HCT116 (cell line): Measurements from ENCODE around the gene A2ML1. TPM values are rescaled to one million over a fixed set of nuclear protein-coding genes. Genes with fewer than 3 reads are reported as not detected.

Experiments
- ATAC-seq: fragments of 200-7000 bp; cut with Tn5 transposase; 2 replicates; pipeline ENCODE4 v1.9.1; 2020; ENCODE audit warnings: mild to moderate bottlenecking, moderate library complexity
- BruUV-seq: library from RNA; stranded (reverse); fragments of 400-500 nt; replicated peaks from 2 replicates; lab custom pipeline; 2021; lab: Mats Ljungman, UMichigan
- CTCF ChIA-PET: fragments of 300-600 bp; sonication (Branson Sonifier 250); formaldehyde crosslinking; loops from one replicate; lab custom pipeline; 2021; ENCODE audit warnings: antibody characterized with exemption; lab: Charles Lee
- POLR2A ChIA-PET: fragments of 300-600, 350-600 bp; sonication (Branson Sonifier 250); formaldehyde crosslinking; loops from one replicate; lab custom pipeline; 2021; ENCODE audit warnings: antibody characterized with exemption; lab: Charles Lee
- RAD21 ChIA-PET, 2 experiments: fragments of 300-600 bp; sonication (Branson Sonifier 250); formaldehyde crosslinking; loops; one replicate each; lab custom pipeline; 2023; ENCODE audit warnings: low total read pairs in 2 of 2; ENCODE audit not compliant: uncharacterized antibody in 2 of 2, unreplicated experiment in 2 of 2, low non-redundant PET in 1 of 2; lab: Charles Lee
- DNase-seq: peaks from one replicate; pipeline ENCODE4 v3.0.0-alpha.2; 2010; ENCODE audit warnings: low read depth, low spot score
- H2AFZ ChIP-seq: fragments of 200-600 bp; shearing (Covaris generic), sonication (generic); 2 replicates; pipeline ENCODE4 v1.6.1; 2017; ENCODE audit warnings: low read depth, mixed run types, mixed read lengths, antibody characterized with exemption, low read length; ENCODE audit not compliant: poor library complexity, severe bottlenecking
- H3K27ac ChIP-seq: 2 replicates; pipeline ENCODE4 v1.5.1; 2012; ENCODE audit warnings: low read depth, low read length
- H3K27me3 ChIP-seq: fragments of 200-600 bp; sonication (generic); 2 replicates; pipeline ENCODE4 v1.6.1; 2016; ENCODE audit warnings: mixed run types, low read length, mixed read lengths; ENCODE audit not compliant: insufficient read depth
- H3K36me3 ChIP-seq, 2 experiments: fragments of 200-500 bp in 1 of 2; fragments of 200-600 bp in 1 of 2; sonication (Bioruptor generic) in 1 of 2; sonication (generic) in 1 of 2; 2 replicates each; pipeline versions ENCODE4 v1.5.1 to v1.6.1; 2014 to 2016; ENCODE audit warnings: low read length in 2 of 2, inconsistent platforms in 1 of 2, mixed read lengths in 1 of 2, mixed run types in 1 of 2; ENCODE audit not compliant: insufficient read depth in 2 of 2, control insufficient read depth in 1 of 2
- H3K4me1 ChIP-seq, 2 experiments: fragments of 200-600 bp in 1 of 2; sonication (generic) in 1 of 2; 2 replicates each; pipeline versions ENCODE4 v1.5.1 to v1.6.1; 2012 to 2017; ENCODE audit warnings: low read length in 2 of 2, inconsistent platforms in 1 of 2, mild to moderate bottlenecking in 1 of 2, mixed read lengths in 1 of 2, mixed run types in 1 of 2, moderate library complexity in 1 of 2; ENCODE audit not compliant: insufficient read depth in 2 of 2, control insufficient read depth in 1 of 2
- H3K4me2 ChIP-seq: fragments of 200-600 bp; sonication (generic); 2 replicates; pipeline ENCODE4 v1.6.1; 2017; ENCODE audit warnings: mixed run types, low read length, mixed read lengths
- H3K4me3 ChIP-seq, 2 experiments: fragments of 200-600 bp in 1 of 2; sonication (generic) in 1 of 2; replicated peaks in 1 of 2; 2 replicates each; pipeline ENCODE4 v1.5.1; 2011 to 2016; ENCODE audit warnings: low read length in 2 of 2, control low read depth in 1 of 2, low read depth in 1 of 2, mild to moderate bottlenecking in 1 of 2, mixed read lengths in 1 of 2, mixed run types in 1 of 2
- H3K79me2 ChIP-seq: fragments of 200-600 bp; sonication (generic); 2 replicates; pipeline ENCODE4 v1.6.1; 2017; ENCODE audit warnings: mild to moderate bottlenecking, mixed run types, low read length, moderate library complexity, mixed read lengths; ENCODE audit not compliant: insufficient read depth
- H3K9ac ChIP-seq: fragments of 200-600 bp; sonication (generic); 2 replicates; pipeline ENCODE4 v1.6.1; 2016; ENCODE audit warnings: low read length, mixed read lengths
- H3K9me2 ChIP-seq: fragments of 200-600 bp; sonication (generic), shearing (Covaris generic); 2 replicates; pipeline ENCODE4 v1.6.1; 2017; ENCODE audit warnings: mixed run types, mild to moderate bottlenecking, moderate library complexity; ENCODE audit not compliant: insufficient read depth
- H3K9me3 ChIP-seq, 2 experiments: fragments of 200-500 bp in 1 of 2; fragments of 200-600 bp in 1 of 2; sonication (Bioruptor generic) in 1 of 2; sonication (generic) in 1 of 2; 2 replicates each; pipeline ENCODE4 v1.6.1; 2014 to 2017; ENCODE audit warnings: low read length in 2 of 2, mixed read lengths in 2 of 2, inconsistent platforms in 1 of 2, low read depth in 1 of 2, mild to moderate bottlenecking in 1 of 2, mixed run types in 1 of 2, moderate library complexity in 1 of 2; ENCODE audit not compliant: control insufficient read depth in 1 of 2, insufficient read depth in 1 of 2
- H4K20me1 ChIP-seq: fragments of 200-600 bp; sonication (generic), shearing (Covaris generic); 2 replicates; pipeline ENCODE4 v1.6.1; 2017; ENCODE audit warnings: mixed run types, mild to moderate bottlenecking, moderate library complexity; ENCODE audit not compliant: insufficient read depth
- ATF3 ChIP-seq: IDR thresholded peaks from 2 replicates; pipeline ENCODE4 v1.6.1; 2012
- CBX3 ChIP-seq: IDR thresholded peaks from 2 replicates; pipeline ENCODE4 v1.6.1; 2012; ENCODE audit warnings: low read depth
- CTCF ChIP-seq, 3 experiments: fragments of 200-600 bp in 1 of 3; sonication (generic) in 1 of 3; IDR thresholded peaks in 2 of 3; conservative IDR thresholded peaks in 1 of 3; 2 replicates each; pipeline ENCODE4 v1.5.1; 2012 to 2017; ENCODE audit warnings: low read depth in 2 of 3, low read length in 2 of 3, antibody characterized with exemption in 1 of 3, borderline replicate concordance in 1 of 3, control low read depth in 1 of 3, mild to moderate bottlenecking in 1 of 3, mixed read lengths in 1 of 3, mixed run types in 1 of 3, moderate library complexity in 1 of 3; ENCODE audit not compliant: insufficient read depth in 1 of 3
- EGR1 ChIP-seq: IDR thresholded peaks from 2 replicates; pipeline ENCODE4 v1.6.1; 2012; ENCODE audit warnings: low read depth
- EZH2 ChIP-seq: fragments of 200-600 bp; sonication (generic); IDR thresholded peaks from 2 replicates; pipeline ENCODE4 v1.6.1; 2017; ENCODE audit warnings: antibody characterized with exemption, mixed run types
- JUND ChIP-seq: IDR thresholded peaks from 2 replicates; pipeline ENCODE4 v1.6.1; 2012
- MAX ChIP-seq: IDR thresholded peaks from 2 replicates; pipeline ENCODE4 v1.6.1; 2012
- POLR2A ChIP-seq: IDR thresholded peaks from 2 replicates; pipeline ENCODE4 v1.7.0; 2011; ENCODE audit warnings: borderline replicate concordance; ENCODE audit not compliant: insufficient read depth, insufficient read length; ENCODE audit errors: extremely low read depth
- POLR2AphosphoS5 ChIP-seq: IDR thresholded peaks from 2 replicates; pipeline ENCODE4 v1.6.1; 2011; ENCODE audit warnings: mild to moderate bottlenecking, low read depth, low read length, moderate library complexity
- RAD21 ChIP-seq: IDR thresholded peaks from 2 replicates; pipeline ENCODE4 v1.6.1; 2012; ENCODE audit warnings: low read depth, mild to moderate bottlenecking
- SIN3A ChIP-seq: IDR thresholded peaks from 2 replicates; pipeline ENCODE4 v1.6.1; 2012; ENCODE audit warnings: low read depth
- SP1 ChIP-seq: IDR thresholded peaks from 2 replicates; pipeline ENCODE4 v1.6.1; 2012; ENCODE audit warnings: low read depth
- SRF ChIP-seq: IDR thresholded peaks from 2 replicates; pipeline ENCODE4 v1.6.1; 2012; ENCODE audit warnings: low read depth
- TCF7L2 ChIP-seq: IDR thresholded peaks from 2 replicates; pipeline ENCODE4 v1.7.0; 2011; ENCODE audit warnings: borderline replicate concordance, inconsistent platforms; ENCODE audit not compliant: insufficient read depth, insufficient read length; ENCODE audit errors: extremely low read depth
- YY1 ChIP-seq: IDR thresholded peaks from 2 replicates; pipeline ENCODE4 v1.6.1; 2011; ENCODE audit warnings: low read length, low read depth, moderate library complexity, mild to moderate bottlenecking; ENCODE audit not compliant: insufficient replicate concordance; ENCODE audit errors: extremely low read depth
- ZBTB33 ChIP-seq: IDR thresholded peaks from 2 replicates; pipeline ENCODE4 v1.6.1; 2011; ENCODE audit warnings: mild to moderate bottlenecking, low read length, moderate library complexity; ENCODE audit not compliant: insufficient replicate concordance; ENCODE audit errors: extremely low read depth
- ZFX ChIP-seq: fragments of 450-650 bp; IDR thresholded peaks from 2 replicates; pipeline ENCODE4 v1.6.1; 2017
- ZNF274 ChIP-seq: fragments of 200-500 bp; sonication (Bioruptor generic); IDR thresholded peaks from 2 replicates; pipeline ENCODE4 v1.6.1; 2014; ENCODE audit warnings: mild to moderate bottlenecking, low read depth, low read length, inconsistent platforms
- intact Hi-C: fragments of 100-400 bp; cut with micrococcal nuclease; formaldehyde crosslinking; loops from 2 replicates; pipeline ENCODE4 v1.10.0; 2022
- total RNA-seq: library from RNA; stranded (reverse); gene quantifications from one replicate; pipeline ENCODE4 v1.2.1, GENCODE V29; 2021; ENCODE audit not compliant: unreplicated experiment

A2ML1 gene
- total RNA-seq, 1 experiment from 2014 or later, result not detected

GRCh38 chr12:8903646-8904045 lies 81.2 kb downstream of the A2ML1 start:
- no peaks in the 10 kb centered on the region for H3K27me3 ChIP-seq
- intact Hi-C loops, result no loop called here
- H3K9me2 ChIP-seq, result no peaks in the 10 kb centered on the region
- H3K4me2 ChIP-seq, result no peak overlapping the region
- POLR2A ChIA-PET, result no interaction called here
- H3K9me3 ChIP-seq, result no peaks in the 10 kb centered on the region
- H3K79me2 ChIP-seq, result no peaks in the 10 kb centered on the region
- DNase-seq, result no peak
- BruUV-seq, result no TSS peak
- no peaks in the 10 kb centered on the region for H4K20me1 ChIP-seq
- H3K4me1 ChIP-seq, result no peaks in the 10 kb centered on the region
- no peak overlapping the region for H3K9ac ChIP-seq
- no peaks in the 10 kb centered on the region for H3K36me3 ChIP-seq
- H3K27ac ChIP-seq, result no peak overlapping the region
- CTCF ChIA-PET, result no interaction called here
- H2AFZ ChIP-seq, result no peak overlapping the region
- no peak overlapping the region for H3K4me3 ChIP-seq
- TF ChIP-seq YY1 (no peak), EZH2 (no peak)
- ATAC-seq, result no peak
- RAD21 ChIA-PET, result no interaction called here

GRCh38 chr12:8904665-8905064 lies 82.2 kb downstream of the A2ML1 start:
- Histone ChIP-seq H3K4me1 (no peaks in the 10 kb centered on the region), H3K36me3 (no peaks in the 10 kb centered on the region), H2AFZ (no peak overlapping the region), H3K9ac (no peak overlapping the region), H3K27ac (no peak overlapping the region), H4K20me1 (no peaks in the 10 kb centered on the region), H3K4me3 (no peak overlapping the region), H3K9me3 (no peaks in the 10 kb centered on the region), H3K9me2 (no peaks in the 10 kb centered on the region), H3K79me2 (no peaks in the 10 kb centered on the region), H3K4me2 (no peak overlapping the region), H3K27me3 (no peaks in the 10 kb centered on the region)
- TF ChIP-seq YY1, result no peak
- no peak for TF ChIP-seq EZH2
- TF ChIP-seq ATF3, result no peak
- TF ChIP-seq RAD21, result no peak
- TF ChIP-seq CTCF (IDR thresholded peaks at IDR 0.05 in 2 of 3, conservative IDR thresholded peaks at IDR 0.05 in 1 of 3; ENCODE audit: borderline replicate concordance in 1 of 3, insufficient read depth in 1 of 3, low read depth in 2 of 3, low read length in 2 of 3), result no peak
- no peak for TF ChIP-seq ZBTB33
- no peak for TF ChIP-seq JUND
- no peak for TF ChIP-seq ZNF274
- TF ChIP-seq EGR1, result no peak
- TF ChIP-seq CBX3, result no peak
- TF ChIP-seq POLR2AphosphoS5, result no peak
- no peak for TF ChIP-seq POLR2A
- no peak for TF ChIP-seq ZFX
- no peak for TF ChIP-seq SRF
- TF ChIP-seq SP1, result no peak
- TF ChIP-seq SIN3A, result no peak
- no peak for TF ChIP-seq MAX
- no peak for TF ChIP-seq TCF7L2
- ChIA-PET POLR2A (no interaction called here), RAD21 (no interaction called here), CTCF (no interaction called here)
- no TSS peak for BruUV-seq
- intact Hi-C loops, result no loop called here
- DNase-seq (no peak), ATAC-seq (no peak)
